DOHH2 (cell line): ENCODE data around the gene MICA.

ENCODE experiments used
- CTCF ChIP-seq: fragments of 200-600 bp; sonication (generic); IDR thresholded peaks from one replicate; pipeline ENCODE4 v1.5.1; 2014; ENCODE audit warnings: antibody characterized with exemption, mild to moderate bottlenecking, low read depth, low read length; ENCODE audit not compliant: poor library complexity, severe bottlenecking
- EZH2phosphoT487 ChIP-seq: fragments of 200-600 bp; sonication (generic); IDR thresholded peaks from 2 replicates; pipeline ENCODE4 v1.6.1; 2017; ENCODE audit warnings: borderline replicate concordance, mild to moderate bottlenecking, antibody characterized with exemption, low read length, moderate library complexity, mixed read lengths

- TF ChIP-seq CTCF: no peak
- TF ChIP-seq EZH2phosphoT487: no peak
These were observed 4.3 kb downstream of the MICA start for GRCh38 chr6:31407699-31408098.
